Peyer's patch (tissue), 4 donors: Measurements from ENCODE around the gene MAPT.

ENCODE experiments used
- POLR2A ChIP-seq, 2 donors: fragments of 450-650 bp; IDR thresholded peaks; one replicate each; pipeline ENCODE4 v1.5.1; 2017; ENCODE audit warnings: antibody characterized with exemption in 2 of 2, mild to moderate bottlenecking in 2 of 2, moderate library complexity in 2 of 2
- TF ChIP-seq, protein P1 (sequence below), 6 experiments: fragments of 450-650 bp in 4 of 6; fragments of 200-600 bp in 2 of 6; sonication (generic) in 1 of 6; IDR thresholded peaks; one replicate each; pipeline ENCODE4 v1.5.1; 2017 to 2019; ENCODE audit warnings: antibody characterized with exemption in 6 of 6, mild to moderate bottlenecking in 3 of 6, moderate library complexity in 1 of 6

DNA sequence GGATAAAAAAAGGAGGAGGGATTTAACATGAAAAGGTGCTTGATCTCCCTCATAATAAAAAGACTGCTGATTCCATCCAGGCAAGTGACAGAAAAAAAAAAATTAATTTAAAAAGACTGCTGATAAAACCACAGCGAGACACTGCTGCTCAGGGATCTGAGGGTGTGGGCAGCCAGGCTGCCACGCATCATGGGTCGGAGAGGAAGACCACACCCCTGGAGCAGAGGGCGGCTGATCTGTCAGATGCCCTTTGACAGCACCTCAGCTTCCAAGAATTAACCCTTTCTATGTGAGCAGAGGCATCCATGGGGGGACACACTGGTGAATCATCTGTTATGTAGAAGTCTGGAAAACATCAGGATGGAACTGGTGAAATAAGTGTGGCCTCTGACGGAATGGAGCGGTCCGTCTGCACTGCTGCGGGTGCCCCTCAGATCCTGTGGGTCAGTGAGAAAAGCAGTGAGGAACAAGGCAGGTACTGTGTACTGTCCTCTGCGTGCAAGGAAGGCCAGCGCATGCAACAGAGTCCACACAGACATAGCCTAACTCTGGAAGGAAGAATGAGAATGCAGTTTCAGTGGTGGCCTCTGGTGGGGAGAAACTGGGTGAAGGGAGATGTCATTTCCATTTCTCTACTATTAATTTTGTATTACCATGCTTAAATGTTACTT lies 19.8 kb downstream of the MAPT start:
- no peak for TF ChIP-seq POLR2A (IDR thresholded peaks at IDR 0.05)
- TF ChIP-seq, protein P1, sequence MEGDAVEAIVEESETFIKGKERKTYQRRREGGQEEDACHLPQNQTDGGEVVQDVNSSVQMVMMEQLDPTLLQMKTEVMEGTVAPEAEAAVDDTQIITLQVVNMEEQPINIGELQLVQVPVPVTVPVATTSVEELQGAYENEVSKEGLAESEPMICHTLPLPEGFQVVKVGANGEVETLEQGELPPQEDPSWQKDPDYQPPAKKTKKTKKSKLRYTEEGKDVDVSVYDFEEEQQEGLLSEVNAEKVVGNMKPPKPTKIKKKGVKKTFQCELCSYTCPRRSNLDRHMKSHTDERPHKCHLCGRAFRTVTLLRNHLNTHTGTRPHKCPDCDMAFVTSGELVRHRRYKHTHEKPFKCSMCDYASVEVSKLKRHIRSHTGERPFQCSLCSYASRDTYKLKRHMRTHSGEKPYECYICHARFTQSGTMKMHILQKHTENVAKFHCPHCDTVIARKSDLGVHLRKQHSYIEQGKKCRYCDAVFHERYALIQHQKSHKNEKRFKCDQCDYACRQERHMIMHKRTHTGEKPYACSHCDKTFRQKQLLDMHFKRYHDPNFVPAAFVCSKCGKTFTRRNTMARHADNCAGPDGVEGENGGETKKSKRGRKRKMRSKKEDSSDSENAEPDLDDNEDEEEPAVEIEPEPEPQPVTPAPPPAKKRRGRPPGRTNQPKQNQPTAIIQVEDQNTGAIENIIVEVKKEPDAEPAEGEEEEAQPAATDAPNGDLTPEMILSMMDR (IDR thresholded peaks at IDR 0.05), result no peak
